Dedifferentiated amniotic fluid mesenchymal stem cell (primary cell): ENCODE data around the gene ZFAND2B.

ENCODE experiments used
- DNase-seq: peaks from one replicate; pipeline ENCODE4 v3.0.0-alpha.2; 2016; ENCODE audit errors: extremely low spot score

ZFAND2B gene

GRCh38 chr2:219220652-219221402 lies 14.2 kb downstream of the ZFAND2B start:
- DNase-seq: no peak

- DNase-seq: no peak
These were observed 15.5 kb downstream of the ZFAND2B start for GRCh38 chr2:219221957-219222518.

GRCh38 chr2:219223831-219224610 lies 17.4 kb downstream of the ZFAND2B start:
- no peak for DNase-seq

- no peak for DNase-seq
These were observed 18.8 kb downstream of the ZFAND2B start for GRCh38 chr2:219225350-219225749.

- no peak for DNase-seq
These were observed 21.7 kb downstream of the ZFAND2B start for GRCh38 chr2:219228041-219228910.

GRCh38 chr2:219228911-219229304 lies 22.3 kb downstream of the ZFAND2B start:
- DNase-seq: no peak

GRCh38 chr2:219229305-219230058 lies 22.9 kb downstream of the ZFAND2B start, which contains the start of the genes ANKZF1 and ATG9A:
ANKZF1 (plus strand) TSS chr2:219229806; CDS start chr2:219230258, 452 bp downstream.
ATG9A (minus strand) TSS chr2:219229636; CDS start chr2:219228024, 1,612 bp downstream.
- DNase-seq: peak; percentile 99

- no peak for DNase-seq
These were observed 23.5 kb downstream of the ZFAND2B start for GRCh38 chr2:219230059-219230540.

GRCh38 chr2:219234331-219234730 lies 27.7 kb downstream of the ZFAND2B start:
- DNase-seq: no peak

- DNase-seq: no peak
These were observed 36.7 kb downstream of the ZFAND2B start for GRCh38 chr2:219243291-219243761.

- no peak for DNase-seq
These were observed 38.2 kb downstream of the ZFAND2B start for GRCh38 chr2:219244789-219245147.

GRCh38 chr2:219245148-219245898 lies 38.7 kb downstream of the ZFAND2B start, which contains the start of the genes GLB1L and STK16:
GLB1L (minus strand) TSS chr2:219245444; CDS start chr2:219243573, 1,871 bp downstream.
STK16 (plus strand) TSS chr2:219245479; CDS start chr2:219246000, 521 bp downstream.
- DNase-seq: peak; percentile 93

GRCh38 chr2:219245899-219246230 lies 39.3 kb downstream of the ZFAND2B start:
- no peak for DNase-seq

- DNase-seq: no peak
These were observed 40.0 kb downstream of the ZFAND2B start for GRCh38 chr2:219246559-219246958.

- DNase-seq: no peak
These were observed 41.4 kb downstream of the ZFAND2B start for GRCh38 chr2:219247678-219248642.

GRCh38 chr2:219248845-219249202 lies 42.2 kb downstream of the ZFAND2B start:
- DNase-seq: no peak

GRCh38 chr2:219249203-219249980 lies 42.8 kb downstream of the ZFAND2B start:
- peak; percentile 68 for DNase-seq
